ENCODE data around the gene KCNK3. TPM values are rescaled to one million over a fixed set of nuclear protein-coding genes. Genes with fewer than 3 reads are reported as not detected.

Gene KCNK3
- total and polyA plus RNA-seq, 2 donors (not counting 3 experiments of a cell fraction or from before 2014, with no cell fraction given): not detected

GRCh38 chr2:26658691-26659346 lies 33.7 kb upstream of the KCNK3 start:
- no peaks in the 10 kb centered on the region for H3K36me3 ChIP-seq (ENCODE audit: control insufficient read depth in 2 of 2, extremely low read depth in 1 of 2, insufficient read depth in 2 of 2, low read length in 2 of 2)
- FAIRE-seq (no peak), DNase-seq (ENCODE audit: low read depth, low spot score) (no peak)
- H3K9me1 ChIP-seq (replicated peaks; ENCODE audit: control insufficient read depth, extremely low read depth, insufficient read depth, low read length): no peaks in the 10 kb centered on the region
- ChIA-PET CTCF (interaction anchor here (0.5 to 1.5 kb wide), 2 partner anchors 14 to 15 kb away, joined by 3 read pairs; no protein-coding TSS in a partner anchor), POLR2A (no interaction called here)
- H3K4me2 ChIP-seq (ENCODE audit: insufficient read depth, low read length): no peak overlapping the region
- H3K27me3 ChIP-seq (ENCODE audit: control insufficient read depth in 2 of 2, insufficient read depth in 2 of 2, low read length in 2 of 2): peaks cover 0 to 4% of the 10 kb centered on the region in 2 experiments
- no peak overlapping the region for H2AFZ ChIP-seq (ENCODE audit: low read depth, low read length)
- no TSS peak for BruUV-seq (replicated peaks)
- no peaks in the 10 kb centered on the region for H3K4me1 ChIP-seq (ENCODE audit: control insufficient read depth, extremely low read depth, insufficient read depth, low read length)
- H3K9me3 ChIP-seq (replicated peaks; ENCODE audit: control insufficient read depth, insufficient read depth, low read length): no peaks in the 10 kb centered on the region
- no peak overlapping the region for H3K27ac ChIP-seq (ENCODE audit: insufficient read depth, low read depth, low read length)
- H3K79me2 ChIP-seq (ENCODE audit: control insufficient read depth, insufficient read depth, low read length): no peaks in the 10 kb centered on the region
- no peak for TF ChIP-seq GATA2 (IDR thresholded peaks at IDR 0.05; ENCODE audit: insufficient read depth, insufficient read length, low read depth, low read length)
- TF ChIP-seq CTCF (IDR thresholded peaks at IDR 0.05; ENCODE audit: extremely low read depth in 1 of 2, insufficient read depth in 1 of 2, low read depth in 1 of 2, low read length in 2 of 2): no peak
- no peak for TF ChIP-seq POLR2AphosphoS5 (IDR thresholded peaks at IDR 0.05; ENCODE audit: insufficient read depth, low read depth, low read length)
- no peak for TF ChIP-seq JUN (IDR thresholded peaks at IDR 0.05; ENCODE audit: borderline replicate concordance, insufficient read depth, insufficient read length, low read depth)
- no peak for TF ChIP-seq MYC (IDR thresholded peaks at IDR 0.05; ENCODE audit: low read depth, low read length)
- no peak for TF ChIP-seq EZH2 (IDR thresholded peaks at IDR 0.05; ENCODE audit: borderline replicate concordance, low read depth, low read length, severe bottlenecking)
- no peak for TF ChIP-seq FOS (IDR thresholded peaks at IDR 0.05; ENCODE audit: borderline replicate concordance, insufficient read depth, low read length)
- TF ChIP-seq MAX (IDR thresholded peaks at IDR 0.05; ENCODE audit: insufficient read depth, insufficient read length): no peak
- no peak overlapping the region for H3K4me3 ChIP-seq (replicated peaks in 1 of 3; ENCODE audit: insufficient read depth in 1 of 3, low read depth in 1 of 3, low read length in 3 of 3)
- intact Hi-C loops (cut with micrococcal nuclease): no loop called here
- H4K20me1 ChIP-seq (replicated peaks; ENCODE audit: control insufficient read depth, extremely low read depth, insufficient read depth, low read length): no peaks in the 10 kb centered on the region
- dilution Hi-C loops (cut with MboI; ENCODE audit: extremely low pct_ligation_motif_present, low sequenced_read_pairs): no loop called here
- H3K9ac ChIP-seq (replicated peaks; ENCODE audit: extremely low read depth, insufficient read depth, low read length): no peak overlapping the region

Measured in endothelial cell of umbilical vein (primary cell).